HepG2 (cell line): Measurements from ENCODE around the gene KIF22. TPM values are rescaled to one million over a fixed set of nuclear protein-coding genes. Genes with fewer than 3 reads are reported as not detected.
A peak's percentile ranks its signal among the peaks of the same experiment; 100 is the strongest.

ENCODE experiments used
- HIVEP1 ChIP-seq: sonication (generic); formaldehyde crosslinking; IDR thresholded peaks from 2 replicates; pipeline ENCODE4 v1.4.0; 2020; ENCODE audit warnings: mild to moderate bottlenecking, missing genetic modification reagents
- IKZF5 ChIP-seq: IDR thresholded peaks from 2 replicates; pipeline ENCODE4 v1.6.1; 2018; ENCODE audit warnings: missing genetic modification reagents, mild to moderate bottlenecking, missing compliant biosample characterization
- JUN ChIP-seq: sonication (generic); formaldehyde crosslinking; IDR thresholded peaks from 2 replicates; pipeline ENCODE4 v1.4.0; 2020; ENCODE audit warnings: mild to moderate bottlenecking, missing genetic modification reagents
- MXD3 ChIP-seq: IDR thresholded peaks from 2 replicates; pipeline ENCODE4 v1.6.1; 2016; ENCODE audit warnings: mild to moderate bottlenecking, missing biosample characterization, missing genetic modification reagents
- MXD4 ChIP-seq: IDR thresholded peaks from 2 replicates; pipeline ENCODE4 v1.6.1; 2016; ENCODE audit warnings: mild to moderate bottlenecking, missing biosample characterization, missing genetic modification reagents
- NCOR1 ChIP-seq: fragments of 200-600 bp; sonication (generic); IDR thresholded peaks from 2 replicates; pipeline ENCODE4 v1.7.0; 2017; ENCODE audit warnings: antibody characterized with exemption, low read length, borderline replicate concordance
- REPIN1 ChIP-seq: sonication (generic); formaldehyde crosslinking; IDR thresholded peaks from 2 replicates; pipeline ENCODE4 v1.8.0; 2022; ENCODE audit warnings: missing genetic modification reagents, low read depth, mild to moderate bottlenecking, borderline replicate concordance
- RFX1 ChIP-seq: fragments of 450-650 bp; IDR thresholded peaks from 2 replicates; pipeline ENCODE4 v1.6.1; 2017
- TSC22D2 ChIP-seq: sonication (generic); formaldehyde crosslinking; IDR thresholded peaks from 2 replicates; pipeline ENCODE4 v1.5.1; 2020; ENCODE audit warnings: missing genetic modification reagents, mild to moderate bottlenecking, borderline replicate concordance
- XRCC5 ChIP-seq: fragments of 200-400 bp; formaldehyde crosslinking; optimal IDR thresholded peaks from 2 replicates; pipeline ENCODE3; 2017; ENCODE audit warnings: mild to moderate bottlenecking, low read length
- ZBTB44 ChIP-seq: sonication (generic); formaldehyde crosslinking; IDR thresholded peaks from 2 replicates; pipeline ENCODE4 v1.4.0; 2020; ENCODE audit warnings: missing genetic modification reagents
- ZBTB7A ChIP-seq: sonication (generic); formaldehyde crosslinking; IDR thresholded peaks from 2 replicates; pipeline ENCODE4 v1.8.0; 2022; ENCODE audit warnings: mild to moderate bottlenecking, missing genetic modification reagents
- ZMYM2 ChIP-seq: sonication (generic); formaldehyde crosslinking; IDR thresholded peaks from 2 replicates; pipeline ENCODE4 v1.8.0; 2022; ENCODE audit warnings: mild to moderate bottlenecking, missing genetic modification reagents
- ZNF512B ChIP-seq: sonication (generic); formaldehyde crosslinking; IDR thresholded peaks from 2 replicates; pipeline ENCODE4 v1.5.1; 2020; ENCODE audit warnings: missing genetic modification reagents, mild to moderate bottlenecking, borderline replicate concordance
- ZNF574 ChIP-seq: sonication (generic); formaldehyde crosslinking; IDR thresholded peaks from 2 replicates; pipeline ENCODE4 v1.4.0; 2020; ENCODE audit warnings: missing genetic modification reagents
- ZNF747 ChIP-seq: sonication (generic); formaldehyde crosslinking; IDR thresholded peaks from 2 replicates; pipeline ENCODE4 v1.8.1; 2023; ENCODE audit warnings: missing genetic modification reagents, mild to moderate bottlenecking, borderline replicate concordance
- ZSCAN29 ChIP-seq: sonication (generic); formaldehyde crosslinking; conservative IDR thresholded peaks from 2 replicates; pipeline ENCODE4 v1.4.0; 2020; ENCODE audit warnings: mild to moderate bottlenecking, missing genetic modification reagents
- polyA plus RNA-seq, 8 experiments: library from polyadenylated mRNA; depleted of rRNA in 3 of 8; stranded (reverse) in 7 of 8; unstranded in 1 of 8; fragments of >200 nt; fragmentation: Illumina TruSeq in 4 of 8; extraction: Trizol in 4 of 8; gene quantifications; 2 replicates each; pipeline versions ENCODE4 v1.2.1 to v1.2.3, GENCODE V29; 2011 to 2016; ENCODE audit warnings: low read depth in 4 of 8, missing spikeins in 1 of 8, mixed read lengths in 1 of 8; ENCODE audit not compliant: insufficient read depth in 1 of 8
- total RNA-seq, 5 experiments: library from RNA; depleted of rRNA; stranded (reverse); fragments of >200 nt; fragmentation: Illumina TruSeq; extraction: Trizol; gene quantifications; 2 replicates each; pipeline ENCODE4 v1.2.3, GENCODE V29; 2016; ENCODE audit warnings: low read depth in 1 of 5

KIF22 gene
- total and polyA plus RNA-seq, 2 of the 13 experiments (the other 11 are each of a cell fraction or from before 2014, with no cell fraction given), result 95.8 to 118 TPM

GRCh38 chr16:29848420-29849297, 58.1 kb downstream of the KIF22 start (continued):
- TF ChIP-seq NCOR1, result no peak
- TF ChIP-seq ZNF747, result no peak; the same call in 1 of the 2 replicates
- no peak for TF ChIP-seq RFX1
- no peak for TF ChIP-seq ZBTB44 (CRISPR knock-in tag)
- peak; percentile 43; the same call in 1 of the 2 replicates for TF ChIP-seq ZBTB7A
- peak; percentile 75; the same call in 1 of the 2 replicates for TF ChIP-seq IKZF5
- TF ChIP-seq XRCC5, result peak; percentile 94
- peak; percentile 61 for TF ChIP-seq ZNF574 (CRISPR knock-in tag)
- no peak; the same call in 1 of the 2 replicates for TF ChIP-seq TSC22D2 (CRISPR knock-in tag)
- no peak for TF ChIP-seq MXD4 (CRISPR knock-in tag)
- TF ChIP-seq ZSCAN29 (CRISPR knock-in tag), result no peak; the same call in 1 of the 2 replicates
- no peak for TF ChIP-seq MXD3
- no peak for TF ChIP-seq JUN (CRISPR knock-in tag)
- TF ChIP-seq HIVEP1 (CRISPR knock-in tag), result no peak
- TF ChIP-seq REPIN1 (CRISPR knock-in tag), result peak; percentile 75
- no peak for TF ChIP-seq ZNF512B (CRISPR knock-in tag)
- TF ChIP-seq ZMYM2, result no peak
